IPS-NIHi7 (cell line): ENCODE results near the gene LRIG3.
A peak's percentile ranks its signal among the peaks of the same experiment; 100 is the strongest.
"Not testable (repeated sequence)": the region's sequence is repeated elsewhere in the genome, so short reads cannot be mapped to it uniquely, and the experiment has no call there.

Experiments used
- DNase-seq: peaks from one replicate; pipeline ENCODE4 v3.0.0; 2012; ENCODE audit warnings: mixed read lengths; ENCODE audit errors: extremely low spot score

LRIG3 gene, protein sequence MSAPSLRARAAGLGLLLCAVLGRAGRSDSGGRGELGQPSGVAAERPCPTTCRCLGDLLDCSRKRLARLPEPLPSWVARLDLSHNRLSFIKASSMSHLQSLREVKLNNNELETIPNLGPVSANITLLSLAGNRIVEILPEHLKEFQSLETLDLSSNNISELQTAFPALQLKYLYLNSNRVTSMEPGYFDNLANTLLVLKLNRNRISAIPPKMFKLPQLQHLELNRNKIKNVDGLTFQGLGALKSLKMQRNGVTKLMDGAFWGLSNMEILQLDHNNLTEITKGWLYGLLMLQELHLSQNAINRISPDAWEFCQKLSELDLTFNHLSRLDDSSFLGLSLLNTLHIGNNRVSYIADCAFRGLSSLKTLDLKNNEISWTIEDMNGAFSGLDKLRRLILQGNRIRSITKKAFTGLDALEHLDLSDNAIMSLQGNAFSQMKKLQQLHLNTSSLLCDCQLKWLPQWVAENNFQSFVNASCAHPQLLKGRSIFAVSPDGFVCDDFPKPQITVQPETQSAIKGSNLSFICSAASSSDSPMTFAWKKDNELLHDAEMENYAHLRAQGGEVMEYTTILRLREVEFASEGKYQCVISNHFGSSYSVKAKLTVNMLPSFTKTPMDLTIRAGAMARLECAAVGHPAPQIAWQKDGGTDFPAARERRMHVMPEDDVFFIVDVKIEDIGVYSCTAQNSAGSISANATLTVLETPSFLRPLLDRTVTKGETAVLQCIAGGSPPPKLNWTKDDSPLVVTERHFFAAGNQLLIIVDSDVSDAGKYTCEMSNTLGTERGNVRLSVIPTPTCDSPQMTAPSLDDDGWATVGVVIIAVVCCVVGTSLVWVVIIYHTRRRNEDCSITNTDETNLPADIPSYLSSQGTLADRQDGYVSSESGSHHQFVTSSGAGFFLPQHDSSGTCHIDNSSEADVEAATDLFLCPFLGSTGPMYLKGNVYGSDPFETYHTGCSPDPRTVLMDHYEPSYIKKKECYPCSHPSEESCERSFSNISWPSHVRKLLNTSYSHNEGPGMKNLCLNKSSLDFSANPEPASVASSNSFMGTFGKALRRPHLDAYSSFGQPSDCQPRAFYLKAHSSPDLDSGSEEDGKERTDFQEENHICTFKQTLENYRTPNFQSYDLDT

GRCh38 chr12:58920102-58920960 is at the start of gene LRIG3:
Gene LRIG3 (minus strand): TSS chr12:58920504. CDS start chr12:58920235, 269 bp downstream.
- peak; percentile 85 for DNase-seq

- DNase-seq, result no peak
Observed at GRCh38 chr12:58969237-58969636, 48.9 kb upstream of the LRIG3 start.

GRCh38 chr12:58967561-58967960 is 47.3 kb upstream of the LRIG3 start:
- DNase-seq, result no peak

- no peak for DNase-seq
Observed at GRCh38 chr12:58966939-58967338, 46.6 kb upstream of the LRIG3 start.

- no peak for DNase-seq
Observed at GRCh38 chr12:58965568-58965967, 45.3 kb upstream of the LRIG3 start.

GRCh38 chr12:58963844-58964243 is 43.5 kb upstream of the LRIG3 start:
- no peak for DNase-seq

GRCh38 chr12:58961906-58962305 is 41.6 kb upstream of the LRIG3 start:
- DNase-seq, result no peak

GRCh38 chr12:58961166-58961565 is 40.9 kb upstream of the LRIG3 start:
- no peak for DNase-seq

DNA sequence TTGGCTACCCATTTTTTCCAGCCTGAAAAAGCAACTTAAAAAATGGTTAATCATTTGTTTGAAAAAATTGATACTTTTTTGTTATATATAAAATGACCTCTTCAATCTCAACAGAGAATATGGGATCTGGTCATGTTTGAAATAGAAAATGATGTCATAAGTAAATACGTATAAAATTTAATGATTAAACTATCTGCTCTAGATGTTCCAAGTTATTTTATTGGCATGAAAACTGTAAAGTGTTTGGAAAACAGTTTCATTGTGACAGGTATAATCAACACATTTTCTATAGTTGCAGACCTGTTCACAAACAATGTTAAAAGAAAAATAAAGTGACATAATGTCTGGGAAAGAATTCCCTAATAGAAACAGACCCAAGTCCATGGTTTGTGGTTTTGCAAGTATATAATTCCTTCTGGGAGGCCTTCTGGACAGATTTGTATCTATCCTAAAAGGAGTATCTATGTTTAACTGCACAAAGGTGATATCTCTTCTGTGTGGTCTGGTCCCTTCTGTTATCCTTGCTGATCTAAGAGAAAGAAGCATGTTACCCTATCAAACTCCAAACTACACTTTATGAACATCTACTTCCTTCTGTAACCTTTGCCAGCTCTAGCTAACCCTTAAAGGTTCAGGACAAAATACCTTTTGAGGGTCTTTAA is 39.5 kb upstream of the LRIG3 start:
- no peak for DNase-seq

DNA sequence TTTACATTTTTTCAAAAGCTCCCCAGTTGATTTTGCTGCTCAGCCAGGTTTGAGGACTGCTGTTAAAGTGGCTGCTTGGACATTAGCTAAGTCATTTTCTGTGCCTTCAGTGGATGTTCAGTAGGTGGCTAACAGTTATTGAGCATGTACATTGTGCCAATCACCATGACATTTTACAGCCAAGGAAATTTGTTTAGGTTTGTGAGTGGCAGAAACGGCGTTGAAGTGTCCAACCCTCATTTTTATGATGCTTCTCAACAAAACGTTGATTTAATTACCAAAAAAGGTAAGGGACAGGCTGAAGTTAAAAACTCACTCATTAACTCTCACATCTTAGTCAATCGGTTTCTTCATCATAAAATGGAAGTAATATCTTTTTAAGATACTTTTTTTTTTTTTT is 37.0 kb upstream of the LRIG3 start:
- DNase-seq, result no peak

DNA sequence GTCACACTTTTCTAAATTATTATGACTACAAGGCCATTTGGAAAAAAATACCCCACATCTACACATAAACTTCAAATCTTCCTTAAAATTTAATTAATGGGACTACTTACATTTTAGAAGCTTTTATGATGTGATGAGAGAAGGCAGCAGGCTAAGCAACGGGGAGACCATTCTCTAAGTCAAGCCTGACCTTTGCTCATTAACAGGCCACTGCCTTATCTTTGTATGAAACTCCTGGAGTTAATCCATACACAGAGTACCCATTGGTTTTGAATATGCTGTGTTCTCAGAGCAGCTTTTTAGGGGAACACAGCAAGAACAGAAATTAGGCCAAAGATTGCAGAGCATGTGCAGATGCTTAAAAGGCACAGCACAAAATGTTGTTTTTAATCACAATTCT is 35.5 kb upstream of the LRIG3 start:
- no peak for DNase-seq

GRCh38 chr12:58954002-58954401 is 33.7 kb upstream of the LRIG3 start:
- no peak for DNase-seq

- DNase-seq, result no peak
Observed at GRCh38 chr12:58950739-58951100, 30.4 kb upstream of the LRIG3 start.

DNA sequence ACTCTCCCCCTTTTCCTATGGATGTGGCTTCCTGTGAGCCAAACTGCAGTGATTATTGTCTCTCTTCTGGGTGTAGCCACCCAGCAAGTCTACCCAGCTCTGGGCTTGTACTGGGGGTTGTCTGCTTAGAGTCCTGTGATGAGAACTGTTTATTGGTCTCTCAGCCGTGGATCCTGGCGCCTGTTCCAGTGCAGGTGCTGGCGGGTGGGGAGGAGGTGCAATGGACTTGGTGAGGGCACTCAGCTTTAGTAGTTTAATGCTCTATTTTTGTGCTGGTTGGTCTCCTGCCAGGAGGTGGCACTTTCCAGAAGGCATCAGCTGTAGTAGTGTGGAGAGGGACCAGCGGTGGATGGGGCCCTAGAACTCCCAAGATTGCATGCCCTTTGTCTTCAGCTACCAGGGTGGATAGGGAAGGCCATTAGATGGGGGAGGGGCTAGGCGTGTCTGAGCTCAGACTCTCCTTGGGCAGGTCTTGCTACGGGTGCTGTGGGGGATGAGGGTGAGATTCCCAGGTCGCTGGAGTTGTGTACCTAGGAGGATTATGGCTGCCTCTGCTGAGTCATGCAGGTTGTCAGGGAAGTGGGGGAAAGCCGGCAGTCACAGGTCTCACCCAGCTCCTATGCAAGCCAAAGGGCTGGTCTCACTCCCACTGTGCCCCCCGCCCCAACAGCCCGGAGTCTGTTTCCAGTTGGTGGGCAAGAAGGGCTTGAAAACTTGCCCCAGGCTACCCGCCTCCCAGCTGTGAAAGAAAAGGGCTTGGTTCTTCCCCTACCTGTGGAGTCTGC is 29.8 kb upstream of the LRIG3 start:
- DNase-seq, result not testable (repeated sequence)

- DNase-seq, result no peak
Observed at GRCh38 chr12:58943079-58943478, 22.8 kb upstream of the LRIG3 start.

DNA sequence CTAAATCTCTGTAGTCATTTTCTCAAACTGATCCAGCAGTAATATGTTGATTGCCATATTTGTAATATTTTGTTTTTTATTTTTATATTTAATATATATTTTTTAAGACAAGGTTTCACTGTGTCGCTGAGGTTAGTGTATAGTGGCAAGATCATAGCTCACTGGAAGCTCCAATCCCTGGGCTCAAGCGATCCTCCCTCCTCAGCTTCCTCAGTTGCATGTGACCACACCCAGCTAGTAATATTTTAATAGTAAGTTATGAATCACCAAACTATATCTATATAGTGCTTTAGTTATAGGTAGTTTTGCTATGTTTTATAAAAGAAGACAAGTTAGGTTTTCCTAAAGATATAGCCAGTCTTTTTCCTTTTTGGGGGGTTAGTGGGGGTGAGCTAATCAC is 22.0 kb upstream of the LRIG3 start:
- no peak for DNase-seq

- DNase-seq, result no peak
Observed at GRCh38 chr12:58939399-58940100, 19.2 kb upstream of the LRIG3 start.

DNA sequence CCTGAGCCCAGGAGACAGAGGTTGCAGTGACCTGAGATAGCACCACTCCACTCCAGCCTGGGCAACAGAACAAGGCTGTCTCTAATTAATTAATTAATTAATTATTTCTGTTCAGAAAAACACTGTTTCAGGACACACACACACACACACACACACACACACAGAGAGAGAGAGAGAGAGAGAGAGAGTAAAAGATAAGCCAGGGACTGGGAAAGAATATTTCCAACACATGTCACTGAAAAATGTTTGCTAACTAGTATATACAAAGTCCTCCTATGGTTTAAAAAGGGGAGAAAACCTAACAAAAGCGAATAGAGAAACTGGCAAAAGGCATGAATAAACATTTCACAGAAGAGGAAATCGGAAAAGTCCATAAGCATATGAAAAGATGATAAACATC is 18.1 kb upstream of the LRIG3 start:
- no peak for DNase-seq

- no peak for DNase-seq
Observed at GRCh38 chr12:58934528-58934927, 14.2 kb upstream of the LRIG3 start.
